ENCODE measurements around the gene PIAS4. TPM values are rescaled to one million over a fixed set of nuclear protein-coding genes. Genes with fewer than 3 reads are reported as not detected.
A peak's percentile ranks its signal among the peaks of the same experiment; 100 is the strongest.

The PIAS4 gene
- total and polyA plus RNA-seq, 2 of the 13 experiments (the other 11 are each of a cell fraction or from before 2014, with no cell fraction given), result 9.0 to 20.1 TPM

GRCh38 chr19:4036576-4037300, 29.2 kb downstream of the PIAS4 start:
- no peak overlapping the region for H3K27ac ChIP-seq (ENCODE audit: extremely low read length, insufficient read depth, low read length)
- no peak overlapping the region for H3K4me2 ChIP-seq (ENCODE audit: low read depth, low read length)
- DNase-seq (ENCODE audit: low spot score) (no peak), FAIRE-seq (peak; percentile 51), ATAC-seq (no peak)
- H4K20me1 ChIP-seq (ENCODE audit: insufficient read depth, low read length), result no peaks in the 10 kb centered on the region
- intact Hi-C loops (cut with micrococcal nuclease; ENCODE audit: unreplicated experiment) (no loop called here), in situ Hi-C loops (cut with HindIII; ENCODE audit: extremely low pct_ligation_motif_present, low pct_unique_long_range_greater_than_20kb) (no loop called here)
- TF ChIP-seq AGO2 (optimal IDR thresholded peaks at IDR 0.05; ENCODE audit: low read depth, low read length) (peak; percentile 54), ZNF329 (CRISPR knock-in tag; IDR thresholded peaks at IDR 0.05; ENCODE audit: low read depth) (no peak), USF2 (IDR thresholded peaks at IDR 0.05; ENCODE audit: low read depth, low read length) (peak; percentile 7; the same call in 1 of the 2 replicates), USF2 (CRISPR knock-in tag; IDR thresholded peaks at IDR 0.05; ENCODE audit: borderline replicate concordance) (no peak), ZNF710 (CRISPR knock-in tag; IDR thresholded peaks at IDR 0.05; ENCODE audit: borderline replicate concordance) (no peak), POLR2AphosphoS2 (IDR thresholded peaks at IDR 0.05; ENCODE audit: low read depth, low read length) (peak; percentile 82; the same call in 1 of the 2 replicates), KLF9 (CRISPR knock-in tag; IDR thresholded peaks at IDR 0.05; ENCODE audit: low read depth) (no peak), MNT (IDR thresholded peaks at IDR 0.05) (0 out of 2 replicates have a peak, but pooled peaks have one; percentile 38)
- H3K4me1 ChIP-seq (ENCODE audit: insufficient read depth, low read length), result no peaks in the 10 kb centered on the region
- BruUV-seq (replicated peaks), result TSS peak; percentile 44
- H2AFZ ChIP-seq (ENCODE audit: low read length), result no peak overlapping the region
- CTCF ChIA-PET (ENCODE audit: low intra/inter-chr PET ratio, low total read pairs), result no interaction called here
- no peaks in the 10 kb centered on the region for H3K79me2 ChIP-seq (ENCODE audit: insufficient read depth, low read length)
- POLR2A ChIA-PET, result no interaction called here
- H3K9me3 ChIP-seq (ENCODE audit: low read length), result no peaks in the 10 kb centered on the region
- no peak overlapping the region for H3K4me3 ChIP-seq (replicated peaks in 1 of 3; ENCODE audit: insufficient read depth in 1 of 3, low read depth in 2 of 3, low read length in 3 of 3)
- no peak overlapping the region for H3K9ac ChIP-seq (ENCODE audit: insufficient read depth, low read depth, low read length)
- 96% methylated on average over 19 of the region's 25 CpGs for WGBS (ENCODE audit: low lambda C conversion rate)
- no peaks in the 10 kb centered on the region; a peak in 1 of 5 replicates for H3K27me3 ChIP-seq (ENCODE audit: control insufficient read depth in 1 of 2, insufficient read depth in 2 of 2, low read length in 2 of 2)
- peaks cover 16 to 23% of the 10 kb centered on the region in 2 experiments; a peak in 4 of 5 replicates for H3K36me3 ChIP-seq (replicated peaks in 1 of 2; ENCODE audit: control insufficient read depth in 1 of 2, insufficient read depth in 2 of 2, low read length in 2 of 2)

Measured in HepG2 (cell line).